ENCODE results near the gene SYVN1.

Gene SYVN1

DNA sequence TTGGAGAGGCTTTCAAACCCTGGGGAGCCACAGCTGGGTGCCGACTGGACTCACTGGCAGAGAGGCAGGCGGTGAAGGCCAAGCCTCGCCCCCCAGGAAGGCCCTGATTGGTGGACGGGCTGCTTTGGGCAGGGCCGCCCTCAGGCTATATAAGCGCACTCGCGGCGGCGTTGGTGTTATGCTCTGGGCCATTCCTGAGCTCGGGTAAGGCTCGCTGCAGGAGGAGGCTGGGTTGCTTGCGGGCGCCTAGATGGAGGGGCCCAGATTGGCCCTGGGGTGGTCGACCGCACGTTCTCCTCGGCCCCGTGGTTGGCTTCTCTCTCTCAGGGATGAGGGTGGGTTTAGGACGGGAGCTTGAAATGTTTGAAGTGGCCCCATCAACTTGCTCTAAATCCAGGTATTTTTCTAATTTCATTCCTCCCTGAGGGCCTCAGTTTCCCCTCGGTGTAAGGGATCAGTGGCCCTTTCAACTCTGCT, 35.8 kb upstream of the SYVN1 start, which contains the start of gene SPDYC:
TSS of gene SPDYC (plus strand) at position 176 of the 477 bp plus-strand sequence. CDS start 1,125 bp downstream, outside the sequence.
- Histone ChIP-seq H3K4me2 (ENCODE audit: low read length, poor library complexity, severe bottlenecking) (no peak within 1 kb of the TSS), H3K9ac (ENCODE audit: low read length) (no peak within 1 kb of the TSS), H3K27me3 (ENCODE audit: control insufficient read depth in 1 of 2, insufficient read depth in 1 of 2, low read length in 2 of 2) (no peaks in the 10 kb centered on the region), H4K91ac (ENCODE audit: low read length) (peak within 1 kb of the TSS; percentile 35), H3K27ac (ENCODE audit: low read length, poor library complexity, severe bottlenecking) (peak within 1 kb of the TSS; percentile 85), H3K18ac (ENCODE audit: low read depth in 1 of 2, low read length in 2 of 2) (peak within 1 kb of the TSS; percentile 5 to 60), H3K36me3 (ENCODE audit: control insufficient read depth in 1 of 2, insufficient read depth in 2 of 2, low read depth in 1 of 2, low read length in 2 of 2) (no peaks in the 10 kb centered on the region), H2BK5ac (ENCODE audit: low read depth, low read length, poor library complexity, severe bottlenecking) (no peak within 1 kb of the TSS), H3K4ac (ENCODE audit: low read depth in 1 of 2, low read length in 2 of 2) (peak within 1 kb of the TSS; percentile 63 to 78), H4K8ac (ENCODE audit: low read length) (peak within 1 kb of the TSS; percentile 87), H3K4me1 (ENCODE audit: control insufficient read depth, insufficient read depth, low read depth, low read length) (peaks cover 6% of the 10 kb centered on the region), H2BK120ac (ENCODE audit: low read depth, low read length) (no peak within 1 kb of the TSS), H2AK5ac (ENCODE audit: low read length, severe bottlenecking) (peak within 1 kb of the TSS; percentile 87), H2AFZ (ENCODE audit: low read depth, low read length) (peak within 1 kb of the TSS; percentile 43), H3K4me3 (ENCODE audit: insufficient read depth in 1 of 2, low read depth in 1 of 2, low read length in 2 of 2) (no peak within 1 kb of the TSS), H3K14ac (ENCODE audit: low read length in 2 of 2) (no peak within 1 kb of the TSS), H3K79me1 (replicated peaks; ENCODE audit: low read length, poor library complexity, severe bottlenecking) (peaks cover 1% of the 10 kb centered on the region), H2BK15ac (ENCODE audit: low read depth, poor library complexity, severe bottlenecking) (no peak within 1 kb of the TSS), H3K9me3 (ENCODE audit: control insufficient read depth, low read length) (no peaks in the 10 kb centered on the region), H2BK12ac (ENCODE audit: low read length in 2 of 2) (peak within 1 kb of the TSS in 1 of 2 experiments; percentile 72), H3K23ac (ENCODE audit: low read length in 2 of 2) (no peak within 1 kb of the TSS)
- no peak for DNase-seq
- 91% methylated on average over 15 of the region's 21 CpGs for WGBS

DNA sequence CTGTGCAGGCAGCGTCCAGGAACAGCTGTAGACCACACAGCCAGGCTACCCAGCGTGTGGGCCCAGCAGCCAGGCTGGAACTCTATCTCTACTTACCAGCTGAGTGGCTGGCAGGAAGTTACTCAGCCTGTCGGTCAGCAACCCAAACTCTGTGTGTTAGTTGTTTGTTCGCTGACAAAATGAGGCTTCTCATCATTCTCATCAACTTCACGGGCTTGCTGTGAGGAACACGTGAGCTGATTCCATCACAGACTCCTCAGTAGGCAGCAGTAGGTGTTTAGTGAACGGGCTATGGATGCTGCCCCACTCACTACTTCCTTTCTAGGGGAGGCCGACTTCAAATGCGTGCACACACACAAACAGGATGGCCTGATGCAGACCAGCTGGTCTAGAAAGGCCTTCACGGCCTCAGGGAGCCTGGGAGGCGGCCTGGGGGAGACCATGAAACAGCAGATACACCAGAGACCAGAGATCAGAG, 34.9 kb upstream of the SYVN1 start:
- Histone ChIP-seq H3K9ac (ENCODE audit: low read length) (no peak overlapping the region), H2BK12ac (ENCODE audit: low read length in 2 of 2) (no peak overlapping the region), H3K79me1 (replicated peaks; ENCODE audit: low read length, poor library complexity, severe bottlenecking) (peaks cover 1% of the 10 kb centered on the region), H3K14ac (ENCODE audit: low read length in 2 of 2) (no peak overlapping the region), H3K9me3 (ENCODE audit: control insufficient read depth, low read length) (no peaks in the 10 kb centered on the region), H3K4me2 (ENCODE audit: low read length, poor library complexity, severe bottlenecking) (no peak overlapping the region), H3K27ac (ENCODE audit: low read length, poor library complexity, severe bottlenecking) (peak overlapping the region; percentile 85), H3K27me3 (ENCODE audit: control insufficient read depth in 1 of 2, insufficient read depth in 1 of 2, low read length in 2 of 2) (no peaks in the 10 kb centered on the region), H2BK15ac (ENCODE audit: low read depth, poor library complexity, severe bottlenecking) (no peak overlapping the region), H4K91ac (ENCODE audit: low read length) (no peak overlapping the region), H3K4ac (ENCODE audit: low read depth in 1 of 2, low read length in 2 of 2) (peak overlapping the region; percentile 29 to 78), H3K36me3 (ENCODE audit: control insufficient read depth in 1 of 2, insufficient read depth in 2 of 2, low read depth in 1 of 2, low read length in 2 of 2) (no peaks in the 10 kb centered on the region), H3K18ac (ENCODE audit: low read depth in 1 of 2, low read length in 2 of 2) (peak overlapping the region; percentile 5 to 60), H3K4me1 (ENCODE audit: control insufficient read depth, insufficient read depth, low read depth, low read length) (peaks cover 6% of the 10 kb centered on the region), H4K8ac (ENCODE audit: low read length) (peak overlapping the region; percentile 87), H2AK5ac (ENCODE audit: low read length, severe bottlenecking) (no peak overlapping the region), H3K4me3 (ENCODE audit: insufficient read depth in 1 of 2, low read depth in 1 of 2, low read length in 2 of 2) (no peak overlapping the region), H2BK120ac (ENCODE audit: low read depth, low read length) (no peak overlapping the region), H3K23ac (ENCODE audit: low read length in 2 of 2) (no peak overlapping the region), H2AFZ (ENCODE audit: low read depth, low read length) (peak overlapping the region; percentile 43), H2BK5ac (ENCODE audit: low read depth, low read length, poor library complexity, severe bottlenecking) (no peak overlapping the region)
- WGBS, result 50% methylated on average over 11 of the region's 11 CpGs
- peak; percentile 59 for DNase-seq

DNA sequence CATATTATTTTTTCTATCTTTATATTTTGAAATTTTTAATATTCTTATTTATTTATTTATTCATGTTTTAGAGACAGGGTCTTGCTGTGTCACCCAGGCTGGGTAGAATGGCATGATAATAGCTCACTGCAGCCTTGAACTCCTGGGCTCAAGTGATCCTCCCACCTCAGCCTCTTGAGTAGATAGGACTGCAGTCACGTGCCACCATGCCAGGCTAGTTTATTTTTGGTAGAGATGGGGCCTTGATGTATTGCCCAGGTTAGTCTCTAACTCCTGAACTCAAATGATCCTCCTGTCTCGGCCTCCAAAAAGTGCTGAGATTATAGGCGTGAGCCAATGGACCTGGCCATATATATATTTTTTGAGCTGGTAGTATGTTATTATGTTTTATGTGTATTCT, 33.3 kb upstream of the SYVN1 start:
- Histone ChIP-seq H3K27me3 (ENCODE audit: control insufficient read depth in 1 of 2, insufficient read depth in 1 of 2, low read length in 2 of 2) (no peaks in the 10 kb centered on the region), H3K79me1 (replicated peaks; ENCODE audit: low read length, poor library complexity, severe bottlenecking) (no peaks in the 10 kb centered on the region), H3K9me3 (ENCODE audit: control insufficient read depth, low read length) (no peaks in the 10 kb centered on the region), H3K18ac (ENCODE audit: low read depth in 1 of 2, low read length in 2 of 2) (no peak overlapping the region), H3K14ac (ENCODE audit: low read length in 2 of 2) (no peak overlapping the region), H4K8ac (ENCODE audit: low read length) (no peak overlapping the region), H2BK5ac (ENCODE audit: low read depth, low read length, poor library complexity, severe bottlenecking) (no peak overlapping the region), H2BK15ac (ENCODE audit: low read depth, poor library complexity, severe bottlenecking) (no peak overlapping the region), H2AK5ac (ENCODE audit: low read length, severe bottlenecking) (no peak overlapping the region), H3K4me1 (ENCODE audit: control insufficient read depth, insufficient read depth, low read depth, low read length) (peaks cover 6% of the 10 kb centered on the region), H3K4me2 (ENCODE audit: low read length, poor library complexity, severe bottlenecking) (no peak overlapping the region), H4K91ac (ENCODE audit: low read length) (no peak overlapping the region), H2BK12ac (ENCODE audit: low read length in 2 of 2) (no peak overlapping the region), H2AFZ (ENCODE audit: low read depth, low read length) (no peak overlapping the region), H3K4me3 (ENCODE audit: insufficient read depth in 1 of 2, low read depth in 1 of 2, low read length in 2 of 2) (no peak overlapping the region), H2BK120ac (ENCODE audit: low read depth, low read length) (no peak overlapping the region), H3K36me3 (ENCODE audit: control insufficient read depth in 1 of 2, insufficient read depth in 2 of 2, low read depth in 1 of 2, low read length in 2 of 2) (no peaks in the 10 kb centered on the region), H3K9ac (ENCODE audit: low read length) (no peak overlapping the region), H3K4ac (ENCODE audit: low read depth in 1 of 2, low read length in 2 of 2) (no peak overlapping the region), H3K23ac (ENCODE audit: low read length in 2 of 2) (no peak overlapping the region), H3K27ac (ENCODE audit: low read length, poor library complexity, severe bottlenecking) (no peak overlapping the region)
- no peak for DNase-seq
- WGBS, result 97% methylated on average over 3 of the region's 3 CpGs

DNA sequence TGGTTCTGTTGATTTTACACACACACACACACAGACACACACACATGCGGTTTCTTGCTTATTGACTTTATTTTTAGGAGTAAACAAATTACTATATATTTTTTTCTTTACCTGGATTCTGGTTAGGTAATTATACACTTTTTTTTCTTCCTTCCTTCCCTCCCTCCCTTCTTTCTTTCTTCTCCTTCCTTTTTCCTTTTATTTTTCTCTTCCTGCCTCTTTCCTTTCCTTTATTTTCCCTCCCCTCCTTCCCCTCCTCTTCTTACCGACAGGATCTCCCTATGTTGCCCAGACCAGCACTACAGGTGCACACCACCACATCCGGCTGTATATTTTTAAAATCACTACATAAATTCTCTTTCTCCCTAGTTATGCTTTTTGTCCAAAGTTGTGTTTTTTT, 32.6 kb upstream of the SYVN1 start:
- Histone ChIP-seq H2AK5ac (ENCODE audit: low read length, severe bottlenecking) (no peak overlapping the region), H3K9me3 (ENCODE audit: control insufficient read depth, low read length) (no peaks in the 10 kb centered on the region), H3K4me1 (ENCODE audit: control insufficient read depth, insufficient read depth, low read depth, low read length) (peaks cover 6% of the 10 kb centered on the region), H2BK12ac (ENCODE audit: low read length in 2 of 2) (no peak overlapping the region), H3K4me3 (ENCODE audit: insufficient read depth in 1 of 2, low read depth in 1 of 2, low read length in 2 of 2) (no peak overlapping the region), H2BK15ac (ENCODE audit: low read depth, poor library complexity, severe bottlenecking) (no peak overlapping the region), H3K23ac (ENCODE audit: low read length in 2 of 2) (no peak overlapping the region), H3K18ac (ENCODE audit: low read depth in 1 of 2, low read length in 2 of 2) (no peak overlapping the region), H3K14ac (ENCODE audit: low read length in 2 of 2) (no peak overlapping the region), H3K9ac (ENCODE audit: low read length) (no peak overlapping the region), H3K4ac (ENCODE audit: low read depth in 1 of 2, low read length in 2 of 2) (no peak overlapping the region), H2BK5ac (ENCODE audit: low read depth, low read length, poor library complexity, severe bottlenecking) (no peak overlapping the region), H2AFZ (ENCODE audit: low read depth, low read length) (no peak overlapping the region), H4K91ac (ENCODE audit: low read length) (no peak overlapping the region), H3K79me1 (replicated peaks; ENCODE audit: low read length, poor library complexity, severe bottlenecking) (no peaks in the 10 kb centered on the region), H4K8ac (ENCODE audit: low read length) (no peak overlapping the region), H3K27ac (ENCODE audit: low read length, poor library complexity, severe bottlenecking) (no peak overlapping the region), H3K36me3 (ENCODE audit: control insufficient read depth in 1 of 2, insufficient read depth in 2 of 2, low read depth in 1 of 2, low read length in 2 of 2) (no peaks in the 10 kb centered on the region), H2BK120ac (ENCODE audit: low read depth, low read length) (no peak overlapping the region), H3K4me2 (ENCODE audit: low read length, poor library complexity, severe bottlenecking) (no peak overlapping the region), H3K27me3 (ENCODE audit: control insufficient read depth in 1 of 2, insufficient read depth in 1 of 2, low read length in 2 of 2) (no peaks in the 10 kb centered on the region)
- no peak for DNase-seq
- WGBS, result 100% methylated on average over 1 of the region's 3 CpGs
